ENCODE results near the gene NR1I3.
A peak's percentile ranks its signal among the peaks of the same experiment; 100 is the strongest.
"Not testable (repeated sequence)": the region's sequence is repeated elsewhere in the genome, so short reads cannot be mapped to it uniquely, and the experiment has no call there.

Gene NR1I3

GRCh38 chr1:161250100-161250499 is 12.1 kb upstream of the NR1I3 start:
- DNase-seq, result not testable (repeated sequence)

- DNase-seq, result no peak
Observed at GRCh38 chr1:161244888-161245287, 6.9 kb upstream of the NR1I3 start.

GRCh38 chr1:161242313-161242712 is 4.3 kb upstream of the NR1I3 start:
- DNase-seq, result no peak

- DNase-seq, result no peak
Observed at GRCh38 chr1:161241682-161242081, 3.7 kb upstream of the NR1I3 start.

GRCh38 chr1:161235957-161236775 is 1.8 kb downstream of the NR1I3 start:
- no peak for DNase-seq

GRCh38 chr1:161233102-161233501 is 4.9 kb downstream of the NR1I3 start:
- DNase-seq, result no peak

GRCh38 chr1:161230762-161231161 is 7.2 kb downstream of the NR1I3 start:
- no peak for DNase-seq

GRCh38 chr1:161229896-161230295 is 8.1 kb downstream of the NR1I3 start:
- no peak for DNase-seq

GRCh38 chr1:161228032-161228431 is 10.0 kb downstream of the NR1I3 start:
- DNase-seq, result no peak

- DNase-seq, result peak; percentile 56
Observed at GRCh38 chr1:161227196-161227871, 10.7 kb downstream of the NR1I3 start.

GRCh38 chr1:161226759-161227158 is 11.2 kb downstream of the NR1I3 start:
- no peak for DNase-seq

- no peak for DNase-seq
Observed at GRCh38 chr1:161226320-161226711, 11.7 kb downstream of the NR1I3 start.

- peak; percentile 98 for DNase-seq
Observed at GRCh38 chr1:161225534-161226319, 12.3 kb downstream of the NR1I3 start, which contains the start of gene TOMM40L. TOMM40L (plus strand) TSS chr1:161226060; CDS start chr1:161226490, 430 bp downstream.

GRCh38 chr1:161225178-161225533 is 12.8 kb downstream of the NR1I3 start:
- no peak for DNase-seq

- not testable (repeated sequence) for DNase-seq
Observed at GRCh38 chr1:161224695-161225087, 13.3 kb downstream of the NR1I3 start.

- DNase-seq, result no peak
Observed at GRCh38 chr1:161223805-161224694, 14.0 kb downstream of the NR1I3 start.

GRCh38 chr1:161222175-161223019 is 15.6 kb downstream of the NR1I3 start:
- DNase-seq, result no peak

- DNase-seq, result no peak
Observed at GRCh38 chr1:161220002-161220401, 18.0 kb downstream of the NR1I3 start.

GRCh38 chr1:161219078-161219892 is 18.7 kb downstream of the NR1I3 start:
- no peak for DNase-seq

GRCh38 chr1:161218301-161219077 is 19.5 kb downstream of the NR1I3 start:
- DNase-seq, result no peak

All from amniotic stem cell (primary cell).